Heart left ventricle (tissue), 13 donors: ENCODE measurements around the gene SELENOT.

Source experiments
- CTCF ChIP-seq, 12 donors: fragments of 200-600 bp; sonication (generic) in 4 of 12; IDR thresholded peaks; one replicate each; pipeline versions ENCODE4 v1.5.0 to v1.8.0; 2018 to 2022; ENCODE audit warnings: antibody characterized with exemption in 12 of 12, mild to moderate bottlenecking in 5 of 12
- POLR2A ChIP-seq, 2 donors: fragments of 450-650 bp; IDR thresholded peaks; one replicate each; pipeline ENCODE4 v1.6.1; 2017; ENCODE audit warnings: antibody characterized with exemption in 2 of 2, mild to moderate bottlenecking in 2 of 2, moderate library complexity in 2 of 2
- donor health status: ischemic (EF 13 %, LVEDD 7.1; RV severe dilation, severe dysfunction).
- donor health status: DM: no; HTN: yes; CAD: no.
- donor health status: DM: no; HTN: no; CAD: no.
- donor health status: ischemic (EF 25% LVEDD 6.9; RV normal size, moderate dysfunction).
- donor health status: ischemic (EF 25% LVEDD 5.7; RV mildly dilated, moderate dysfunction).
- donor health status: ischemic (EF 35%, LVEDD 5.7; RV mildly dilated, moderate dysfunction).
- donor health status: nonischemic (EF 11% LVEDD 7.7; RV severe dilation, severe dysfunction).
- donor health status: DM: yes; HTN: yes; CAD: no.
- donor health status: PGD.
- donor health status: ischemic (EF 29% LVEDD 5.4; RV normal size, mild dysfunction).
- donor health status: nonischemic (EF 23%, LVEDD 6.1; RV moderate dilation, normal function).

DNA sequence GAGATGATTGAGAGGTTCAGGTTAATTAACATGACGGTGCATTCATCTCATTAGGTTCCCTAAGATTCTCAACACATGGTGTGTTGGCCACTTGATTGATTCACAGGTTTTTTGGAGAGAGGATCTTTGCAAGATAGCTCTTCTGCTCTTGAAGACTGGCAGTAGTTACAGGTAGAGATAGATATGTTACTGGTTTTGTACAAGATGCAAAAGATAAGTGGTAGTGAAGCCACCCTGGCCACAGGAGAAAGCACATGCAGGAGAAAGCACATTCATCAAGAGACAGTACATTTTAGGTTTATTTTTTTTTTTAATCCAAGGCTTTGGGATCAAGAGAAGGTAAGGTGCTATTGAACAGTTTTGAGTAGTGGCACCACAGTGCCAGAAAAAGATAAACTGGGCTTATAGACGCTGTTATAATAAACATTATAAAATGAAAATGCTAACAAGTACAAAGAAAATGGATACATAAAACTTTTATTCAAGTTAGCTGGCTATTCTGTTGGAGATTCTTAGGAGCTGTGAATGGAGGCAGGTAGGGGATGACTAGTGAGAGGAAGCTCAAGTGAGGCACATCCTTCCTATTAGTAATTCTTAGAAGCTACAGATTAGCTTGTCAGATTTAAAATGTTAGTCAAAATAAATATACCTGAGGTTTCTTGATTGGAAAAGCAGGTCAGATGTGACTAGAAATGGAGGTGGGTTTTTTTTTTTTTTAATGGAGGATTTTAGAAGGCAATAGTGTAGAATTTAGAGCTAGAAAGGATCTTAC, 10.8 kb downstream of the SELENOT start:
- TF ChIP-seq CTCF (IDR thresholded peaks at IDR 0.05) (no peak), POLR2A (IDR thresholded peaks at IDR 0.05) (no peak)
